Sigmoid colon (tissue), 4 donors: ENCODE results near the gene FBLN7.

Experiments used
- CTCF ChIP-seq, 4 experiments: fragments of 450-650 bp in 3 of 4; fragments of 200-600 bp in 1 of 4; IDR thresholded peaks; one replicate each; pipeline ENCODE4 v1.5.1; 2016 to 2019; ENCODE audit warnings: antibody characterized with exemption in 4 of 4, mild to moderate bottlenecking in 3 of 4, moderate library complexity in 2 of 4
- POLR2A ChIP-seq, 2 donors: fragments of 450-650 bp; IDR thresholded peaks; one replicate each; pipeline ENCODE4 v1.6.1; 2016; ENCODE audit warnings: antibody characterized with exemption in 2 of 2, mild to moderate bottlenecking in 2 of 2, moderate library complexity in 2 of 2
- POLR2AphosphoS5 ChIP-seq, 4 donors: sonication (generic); formaldehyde crosslinking; IDR thresholded peaks; one replicate each; pipeline ENCODE4 v1.6.1; 2017; ENCODE audit warnings: antibody characterized with exemption in 4 of 4

DNA sequence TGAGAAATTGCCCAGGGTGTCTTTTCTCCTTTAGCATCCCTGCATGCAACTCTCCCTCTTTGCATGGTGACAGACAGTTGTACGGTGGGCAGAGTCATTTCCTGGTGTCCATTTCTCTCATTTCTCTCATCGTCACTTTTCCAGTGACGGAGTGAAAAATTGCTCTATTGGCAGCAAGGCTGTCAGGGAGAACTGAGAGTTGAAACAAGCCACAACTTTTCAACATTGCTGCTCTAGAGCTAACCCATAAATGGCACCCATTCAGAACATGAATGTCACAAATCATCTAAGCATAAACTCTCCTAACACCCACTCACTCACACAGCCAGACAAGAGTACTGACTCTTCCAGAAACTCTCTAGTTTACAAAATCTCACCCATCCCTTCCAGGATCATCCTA is 61.0 kb downstream of the FBLN7 start:
- TF ChIP-seq CTCF (IDR thresholded peaks at IDR 0.05) (no peak), POLR2AphosphoS5 (IDR thresholded peaks at IDR 0.05) (no peak), POLR2A (IDR thresholded peaks at IDR 0.05) (no peak)
